Lung (tissue), 12 donors: Measurements from ENCODE around the gene METTL1. TPM values are rescaled to one million over a fixed set of nuclear protein-coding genes. Genes with fewer than 3 reads are reported as not detected.

Experiments
- ATAC-seq: fragments of 200-7000 bp; cut with Tn5 transposase; one replicate; pipeline ENCODE4 v1.9.1; 2020; ENCODE audit warnings: moderate number of reproducible peaks; ENCODE audit not compliant: insufficient read depth, low FRiP score
- DNase-seq, 3 donors: peaks; one replicate each; pipeline ENCODE4 v3.0.0-alpha.2; 2013 to 2017
- H3K27ac ChIP-seq, 2 donors: one replicate each; pipeline ENCODE4 v1.5.1; 2013; ENCODE audit warnings: mild to moderate bottlenecking in 2 of 2, moderate library complexity in 2 of 2, control low read depth in 1 of 2, inconsistent platforms in 1 of 2, low read depth in 1 of 2, low read length in 1 of 2
- H3K27me3 ChIP-seq, 3 donors: one replicate each; pipeline ENCODE4 v1.5.1; 2013; ENCODE audit warnings: low read length in 2 of 3; ENCODE audit not compliant: control insufficient read depth in 3 of 3, insufficient read depth in 3 of 3
- H3K36me3 ChIP-seq, 4 donors: one replicate each; pipeline ENCODE4 v1.5.1; 2013; ENCODE audit warnings: low read length in 4 of 4, mild to moderate bottlenecking in 1 of 4, moderate library complexity in 1 of 4; ENCODE audit not compliant: control insufficient read depth in 4 of 4, insufficient read depth in 4 of 4
- H3K4me1 ChIP-seq, 5 donors: one replicate each; pipeline ENCODE4 v1.5.1; 2013; ENCODE audit warnings: low read length in 5 of 5, mild to moderate bottlenecking in 2 of 5, moderate library complexity in 1 of 5; ENCODE audit not compliant: control insufficient read depth in 5 of 5, insufficient read depth in 5 of 5
- H3K4me3 ChIP-seq: one replicate; pipeline ENCODE4 v1.5.1; 2013; ENCODE audit warnings: mild to moderate bottlenecking, control low read depth, moderate library complexity
- H3K9ac ChIP-seq, 2 donors: one replicate each; pipeline ENCODE4 v1.5.1; 2013; ENCODE audit warnings: low read length in 2 of 2, control low read depth in 1 of 2; ENCODE audit not compliant: insufficient read depth in 1 of 2
- H3K9me3 ChIP-seq, 4 donors: one replicate each; pipeline ENCODE4 v1.5.1; 2013; ENCODE audit warnings: low read length in 3 of 4, mild to moderate bottlenecking in 1 of 4, moderate library complexity in 1 of 4; ENCODE audit not compliant: control insufficient read depth in 4 of 4, insufficient read depth in 3 of 4
- CTCF ChIP-seq: IDR thresholded peaks from 2 replicates; pipeline ENCODE4 v1.5.1; 2012; ENCODE audit warnings: mild to moderate bottlenecking; ENCODE audit errors: control extremely low read depth, extremely low read depth
- WGBS, 2 donors: extraction: QIAGEN DNeasy Blood & Tissue Kit; methylation state at CpG; one replicate each; pipeline ENCODE4 v1.1.7; 2013; 5-methylcytosine and 5-hydroxymethylcytosine counted together
- polyA plus RNA-seq, 2 donors: library from polyadenylated mRNA; stranded (reverse); fragments of 200-250 nt; gene quantifications; one replicate each; pipeline ENCODE4 v1.2.1, GENCODE V29; 2013
- total RNA-seq, 2 donors: library from RNA; depleted of rRNA in 1 of 2; stranded (reverse); fragments of >200 nt in 1 of 2; gene quantifications; one replicate each; pipeline ENCODE4 v1.2.1, GENCODE V29; 2014 to 2021
- donor health status: control.
- donor health status: control.
- donor health status: Bipolar disorder and iron deficiency.
- donor health status: healthy.
- donor health status: DM: yes; HTN: yes; CAD: no.

The METTL1 gene
- total and polyA plus RNA-seq, 4 donors, result 2.8 to 35.5 (median 31.6) TPM

GRCh38 chr12:57764662-57765002, 7.3 kb downstream of the METTL1 start:
- no peak for DNase-seq
- Histone ChIP-seq H3K4me1 (peaks cover 0 to 24% (median 8%) of the 10 kb centered on the region in 5 donors), H3K36me3 (peaks cover 0 to 7% (median 5%) of the 10 kb centered on the region in 4 donors), H3K27ac (no peak overlapping the region), H3K4me3 (peak overlapping the region; percentile 4), H3K9me3 (no peaks in the 10 kb centered on the region), H3K27me3 (peaks cover 0 to 48% (median 47%) of the 10 kb centered on the region in 3 donors), H3K9ac (no peak overlapping the region)
- WGBS, 2 donors, result 15% methylated on average over 17 of the region's 17 CpGs
- no peak for TF ChIP-seq CTCF
- ATAC-seq, result no peak

DNA sequence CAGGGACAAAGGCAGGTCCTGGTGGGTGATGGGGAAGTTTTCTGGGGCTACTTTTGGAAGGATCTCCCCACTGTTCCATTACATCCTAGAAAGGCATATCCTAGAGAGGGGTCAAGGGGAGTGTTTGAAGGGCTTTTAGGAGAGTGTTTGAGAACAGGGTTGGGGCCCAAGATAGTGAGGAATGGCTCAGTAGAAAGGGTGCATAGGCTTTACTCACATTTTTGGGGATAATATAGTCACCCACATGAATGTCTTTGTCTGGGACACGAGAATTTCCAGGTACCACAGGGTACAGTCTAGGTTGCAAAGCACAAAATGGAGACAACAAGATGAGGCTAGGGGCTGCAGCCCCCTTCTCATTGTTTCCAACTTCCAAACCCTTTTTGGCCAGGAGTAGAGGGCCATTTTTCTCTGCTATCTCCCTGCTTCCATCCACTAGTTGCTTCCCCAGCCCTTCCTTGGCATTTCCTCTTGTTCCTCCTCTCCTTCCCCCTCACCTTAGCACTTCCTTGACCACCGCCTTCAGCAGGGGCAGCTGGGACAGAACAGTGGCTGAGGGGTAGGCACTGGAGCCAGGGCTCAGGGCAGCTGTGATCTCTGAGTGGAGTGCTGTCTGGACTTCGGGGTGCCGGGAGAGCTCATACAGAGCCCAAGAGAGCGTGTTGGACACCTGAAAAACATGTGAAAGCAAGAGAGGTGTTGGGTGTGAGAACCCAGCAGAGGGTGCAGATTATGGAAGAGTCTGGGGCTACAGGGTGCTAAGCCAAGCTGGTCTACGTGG, 7.8 kb downstream of the METTL1 start:
- H3K4me1 ChIP-seq, result peaks cover 0 to 24% (median 8%) of the 10 kb centered on the region in 5 donors
- ATAC-seq (no peak), DNase-seq (no peak)
- H3K9me3 ChIP-seq, result no peaks in the 10 kb centered on the region
- peaks cover 0 to 4% (median 2%) of the 10 kb centered on the region in 4 donors for H3K36me3 ChIP-seq
- no peak for TF ChIP-seq CTCF
- WGBS, 2 donors, result 75 to 76% methylated on average over 6 of the region's 6 CpGs
- H3K27ac ChIP-seq, result no peak overlapping the region
- no peak overlapping the region for H3K9ac ChIP-seq
- H3K27me3 ChIP-seq, result peaks cover 0 to 48% (median 47%) of the 10 kb centered on the region in 3 donors
- no peak overlapping the region for H3K4me3 ChIP-seq

GRCh38 chr12:57762463-57762862, 9.4 kb downstream of the METTL1 start:
- H3K9me3 ChIP-seq, result peaks cover 0 to 5% (median 0%) of the 10 kb centered on the region in 4 donors
- no peak for TF ChIP-seq CTCF
- 90 to 91% methylated on average over 2 of the region's 2 CpGs for WGBS, 2 donors
- ATAC-seq (no peak), DNase-seq (no peak)
- H3K4me3 ChIP-seq, result no peak overlapping the region
- H3K27ac ChIP-seq, result no peak overlapping the region
- H3K4me1 ChIP-seq, result peaks cover 0 to 24% (median 7%) of the 10 kb centered on the region in 5 donors
- H3K36me3 ChIP-seq, result peaks cover 0 to 12% (median 0%) of the 10 kb centered on the region in 4 donors
- H3K9ac ChIP-seq, result no peak overlapping the region
- peaks cover 0 to 47% (median 46%) of the 10 kb centered on the region in 3 donors for H3K27me3 ChIP-seq
